CD4-positive, alpha-beta memory T cell (primary cell): Measurements from ENCODE around the gene IQCM. TPM values are rescaled to one million over a fixed set of nuclear protein-coding genes. Genes with fewer than 3 reads are reported as not detected.

Source experiments
- CTCF ChIA-PET: fragments of 350-600 bp; sonication (Branson Sonifier 250); formaldehyde crosslinking; loops from one replicate; lab custom pipeline; 2021; ENCODE audit warnings: inconsistent platforms; ENCODE audit not compliant: partially characterized antibody; lab: Charles Lee
- POLR2A ChIA-PET: fragments of 350-600 bp; sonication (Branson Sonifier 250); formaldehyde crosslinking; loops from one replicate; lab custom pipeline; 2021; ENCODE audit not compliant: partially characterized antibody; lab: Charles Lee
- DNase-seq, 5 donors: peaks; one replicate each; pipeline versions ENCODE4 v3.0.0 to v3.0.0-alpha.2; 2020 to 2022; ENCODE audit warnings: mixed read lengths in 1 of 5
- H3K27ac ChIP-seq: one replicate; pipeline ENCODE4 v1.7.0; 2013; ENCODE audit warnings: low read depth, low read length
- H3K27me3 ChIP-seq: 2 replicates; pipeline ENCODE4 v1.7.0; 2013; ENCODE audit warnings: mild to moderate bottlenecking, low read length, moderate library complexity; ENCODE audit not compliant: insufficient read depth
- H3K36me3 ChIP-seq: 2 replicates; pipeline ENCODE4 v1.7.0; 2013; ENCODE audit warnings: mild to moderate bottlenecking, low read length, moderate library complexity; ENCODE audit not compliant: insufficient read depth
- H3K4me1 ChIP-seq: 2 replicates; pipeline ENCODE4 v1.7.0; 2013; ENCODE audit warnings: mild to moderate bottlenecking, low read length, moderate library complexity; ENCODE audit not compliant: insufficient read depth
- H3K4me3 ChIP-seq, 2 donors: one replicate each; pipeline ENCODE4 v1.7.0; 2013; ENCODE audit warnings: low read length in 2 of 2, mild to moderate bottlenecking in 1 of 2
- H3K9me3 ChIP-seq, 2 donors: one replicate each; pipeline ENCODE4 v1.7.0; 2013; ENCODE audit warnings: low read length in 2 of 2, control low read depth in 1 of 2; ENCODE audit not compliant: control insufficient read depth in 1 of 2
- H3K27ac Mint-ChIP-seq, 7 donors: one replicate each; pipeline ENCODE4 v1.8.0; 2020 to 2021; ENCODE audit warnings: mixed read lengths in 7 of 7, mild to moderate bottlenecking in 6 of 7, inconsistent platforms in 3 of 7, moderate library complexity in 3 of 7
- H3K27me3 Mint-ChIP-seq, 2 donors: one replicate each; pipeline ENCODE4 v1.8.0; 2020 to 2021; ENCODE audit warnings: mixed read lengths in 2 of 2
- H3K36me3 Mint-ChIP-seq, 2 donors: one replicate each; pipeline ENCODE4 v1.8.0; 2020 to 2021; ENCODE audit warnings: mixed read lengths in 2 of 2, inconsistent platforms in 1 of 2, mild to moderate bottlenecking in 1 of 2
- H3K4me1 Mint-ChIP-seq, 4 donors: one replicate each; pipeline ENCODE4 v1.8.0; 2020 to 2021; ENCODE audit warnings: mixed read lengths in 4 of 4, mild to moderate bottlenecking in 1 of 4
- H3K4me3 Mint-ChIP-seq, 8 donors: one replicate each; pipeline ENCODE4 v1.8.0; 2020 to 2021; ENCODE audit warnings: mixed read lengths in 8 of 8, mild to moderate bottlenecking in 7 of 8, moderate library complexity in 6 of 8, inconsistent platforms in 3 of 8
- H3K9me3 Mint-ChIP-seq, 8 donors: one replicate each; pipeline ENCODE4 v1.8.0; 2020 to 2021; ENCODE audit warnings: mixed read lengths in 8 of 8, mild to moderate bottlenecking in 5 of 8, inconsistent platforms in 3 of 8, moderate library complexity in 1 of 8
- intact Hi-C: fragments of 100-400 bp; cut with micrococcal nuclease; formaldehyde crosslinking; loops from one replicate; pipeline ENCODE4 v1.15.1; 2023
- polyA plus RNA-seq, 2 donors: library from polyadenylated mRNA; unstranded; fragments of 300-500 nt; fragmentation: Illumina TruSeq; gene quantifications; one replicate each; pipeline ENCODE4 v1.2.3, GENCODE V29; 2021
- total RNA-seq, 2 experiments: library from RNA; stranded (reverse); gene quantifications; one replicate each; pipeline ENCODE4 v1.2.3, GENCODE V29; 2021

Gene IQCM
- total and polyA plus RNA-seq, 4 experiments from 2014 or later, result not detected

GRCh38 chr4:149589826-149590225 is 225.8 kb downstream of the IQCM start:
- no peaks in the 10 kb centered on the region for H3K4me1 Mint-ChIP-seq
- intact Hi-C loops, result no loop called here
- POLR2A ChIA-PET, result no interaction called here
- Histone ChIP-seq H3K4me3 (no peak overlapping the region), H3K4me1 (no peaks in the 10 kb centered on the region), H3K27me3 (no peaks in the 10 kb centered on the region), H3K9me3 (no peaks in the 10 kb centered on the region), H3K27ac (no peak overlapping the region), H3K36me3 (no peaks in the 10 kb centered on the region)
- H3K9me3 Mint-ChIP-seq, result peaks cover 0 to 14% (median 6%) of the 10 kb centered on the region in 8 donors
- H3K27me3 Mint-ChIP-seq, result no peaks in the 10 kb centered on the region
- no peaks in the 10 kb centered on the region for H3K36me3 Mint-ChIP-seq
- H3K4me3 Mint-ChIP-seq, result no peak overlapping the region
- CTCF ChIA-PET, result no interaction called here
- DNase-seq, result no peak
- no peak overlapping the region for H3K27ac Mint-ChIP-seq

GRCh38 chr4:149584722-149585121 is 230.9 kb downstream of the IQCM start:
- no peak overlapping the region for H3K27ac ChIP-seq
- no peaks in the 10 kb centered on the region for H3K36me3 Mint-ChIP-seq
- no peak for DNase-seq
- no peak overlapping the region for H3K4me3 ChIP-seq
- H3K27me3 Mint-ChIP-seq, result no peaks in the 10 kb centered on the region
- intact Hi-C loops, result no loop called here
- no peaks in the 10 kb centered on the region for H3K4me1 ChIP-seq
- H3K4me1 Mint-ChIP-seq, result no peaks in the 10 kb centered on the region
- H3K9me3 Mint-ChIP-seq, result peaks cover 0 to 3% (median 2%) of the 10 kb centered on the region in 8 donors
- no peaks in the 10 kb centered on the region for H3K27me3 ChIP-seq
- no peak overlapping the region for H3K4me3 Mint-ChIP-seq
- POLR2A ChIA-PET, result no interaction called here
- no peaks in the 10 kb centered on the region for H3K36me3 ChIP-seq
- H3K9me3 ChIP-seq, result no peaks in the 10 kb centered on the region
- CTCF ChIA-PET, result no interaction called here
- H3K27ac Mint-ChIP-seq, result no peak overlapping the region

- Histone ChIP-seq H3K4me1 (no peaks in the 10 kb centered on the region), H3K9me3 (no peaks in the 10 kb centered on the region), H3K36me3 (no peaks in the 10 kb centered on the region), H3K27me3 (no peaks in the 10 kb centered on the region), H3K27ac (no peak overlapping the region), H3K4me3 (no peak overlapping the region)
- CTCF ChIA-PET, result no interaction called here
- POLR2A ChIA-PET, result no interaction called here
- H3K27me3 Mint-ChIP-seq, result no peaks in the 10 kb centered on the region
- H3K4me1 Mint-ChIP-seq, result no peaks in the 10 kb centered on the region
- intact Hi-C loops, result no loop called here
- DNase-seq, result no peak
- no peaks in the 10 kb centered on the region for H3K36me3 Mint-ChIP-seq
- H3K4me3 Mint-ChIP-seq, result no peak overlapping the region
- no peak overlapping the region for H3K27ac Mint-ChIP-seq
- H3K9me3 Mint-ChIP-seq, result peaks cover 0 to 4% (median under 1%) of the 10 kb centered on the region in 8 donors
Measured at GRCh38 chr4:149574971-149575370, 240.7 kb downstream of the IQCM start.

DNA sequence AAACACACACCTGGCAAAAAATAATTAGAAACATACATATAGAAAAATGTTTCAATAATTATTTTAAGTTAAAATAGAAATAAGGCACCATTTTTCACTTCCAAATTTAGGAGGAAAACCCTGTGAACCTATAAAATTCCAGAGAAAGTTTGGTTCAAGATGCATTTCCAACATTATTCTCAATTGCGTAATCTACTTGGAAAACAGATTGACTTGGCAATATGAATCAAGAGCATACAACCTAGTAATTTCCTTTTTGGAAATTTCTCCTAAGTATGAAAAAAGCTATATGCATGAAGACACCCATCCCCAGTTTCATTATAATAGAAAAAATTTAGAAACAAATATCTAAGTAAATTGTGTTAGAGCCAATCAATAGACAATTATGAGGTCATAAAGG is 242.9 kb downstream of the IQCM start:
- Histone ChIP-seq H3K27me3 (no peaks in the 10 kb centered on the region), H3K9me3 (no peaks in the 10 kb centered on the region), H3K27ac (no peak overlapping the region), H3K4me1 (no peaks in the 10 kb centered on the region), H3K4me3 (no peak overlapping the region), H3K36me3 (no peaks in the 10 kb centered on the region)
- intact Hi-C loops, result no loop called here
- no peak for DNase-seq
- ChIA-PET CTCF (no interaction called here), POLR2A (no interaction called here)
- H3K4me3 Mint-ChIP-seq, result no peak overlapping the region
- H3K9me3 Mint-ChIP-seq, result peaks cover 0 to 4% (median 0%) of the 10 kb centered on the region in 8 donors
- H3K27me3 Mint-ChIP-seq, result no peaks in the 10 kb centered on the region
- no peaks in the 10 kb centered on the region for H3K36me3 Mint-ChIP-seq
- no peak overlapping the region for H3K27ac Mint-ChIP-seq
- H3K4me1 Mint-ChIP-seq, result no peaks in the 10 kb centered on the region

GRCh38 chr4:149555799-149556198 is 259.8 kb downstream of the IQCM start:
- Mint-ChIP-seq H3K27me3 (no peaks in the 10 kb centered on the region), H3K4me1 (no peaks in the 10 kb centered on the region), H3K27ac (no peak overlapping the region), H3K9me3 (peaks cover 0 to 8% (median 3%) of the 10 kb centered on the region in 8 donors), H3K36me3 (no peaks in the 10 kb centered on the region), H3K4me3 (no peak overlapping the region)
- ChIA-PET POLR2A (no interaction called here), CTCF (no interaction called here)
- intact Hi-C loops, result no loop called here
- H3K36me3 ChIP-seq, result no peaks in the 10 kb centered on the region
- H3K27me3 ChIP-seq, result no peaks in the 10 kb centered on the region
- H3K9me3 ChIP-seq, result no peaks in the 10 kb centered on the region
- no peak for DNase-seq
- no peak overlapping the region for H3K4me3 ChIP-seq
- H3K4me1 ChIP-seq, result no peaks in the 10 kb centered on the region
- no peak overlapping the region for H3K27ac ChIP-seq

DNA sequence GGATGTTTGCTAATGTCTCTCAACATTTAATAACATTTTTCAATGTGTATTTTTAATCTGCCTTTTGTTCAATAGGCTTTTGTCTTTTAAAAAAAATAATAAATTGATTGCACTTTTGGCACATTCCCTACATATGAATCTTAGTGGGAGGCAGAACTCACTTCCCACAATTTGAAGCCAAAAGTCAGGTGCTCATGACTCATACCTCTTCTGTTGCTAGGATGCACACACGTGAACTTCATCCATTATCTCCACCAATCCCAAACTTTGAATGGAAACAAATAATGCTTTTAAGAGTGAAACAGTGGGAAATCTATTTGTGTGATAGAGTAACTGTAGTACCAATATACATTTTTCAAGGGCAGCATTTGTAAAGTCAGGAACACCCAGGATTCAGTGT is 260.5 kb downstream of the IQCM start:
- CTCF ChIA-PET, result no interaction called here
- no peak for DNase-seq
- peaks cover 0 to 8% (median 3%) of the 10 kb centered on the region in 8 donors for H3K9me3 Mint-ChIP-seq
- H3K4me3 Mint-ChIP-seq, result no peak overlapping the region
- Histone ChIP-seq H3K27ac (no peak overlapping the region), H3K4me3 (no peak overlapping the region), H3K4me1 (no peaks in the 10 kb centered on the region), H3K9me3 (no peaks in the 10 kb centered on the region), H3K36me3 (no peaks in the 10 kb centered on the region), H3K27me3 (no peaks in the 10 kb centered on the region)
- no peaks in the 10 kb centered on the region for H3K4me1 Mint-ChIP-seq
- intact Hi-C loops, result no loop called here
- no peaks in the 10 kb centered on the region for H3K27me3 Mint-ChIP-seq
- POLR2A ChIA-PET, result no interaction called here
- H3K27ac Mint-ChIP-seq, result no peak overlapping the region
- H3K36me3 Mint-ChIP-seq, result no peaks in the 10 kb centered on the region

DNA sequence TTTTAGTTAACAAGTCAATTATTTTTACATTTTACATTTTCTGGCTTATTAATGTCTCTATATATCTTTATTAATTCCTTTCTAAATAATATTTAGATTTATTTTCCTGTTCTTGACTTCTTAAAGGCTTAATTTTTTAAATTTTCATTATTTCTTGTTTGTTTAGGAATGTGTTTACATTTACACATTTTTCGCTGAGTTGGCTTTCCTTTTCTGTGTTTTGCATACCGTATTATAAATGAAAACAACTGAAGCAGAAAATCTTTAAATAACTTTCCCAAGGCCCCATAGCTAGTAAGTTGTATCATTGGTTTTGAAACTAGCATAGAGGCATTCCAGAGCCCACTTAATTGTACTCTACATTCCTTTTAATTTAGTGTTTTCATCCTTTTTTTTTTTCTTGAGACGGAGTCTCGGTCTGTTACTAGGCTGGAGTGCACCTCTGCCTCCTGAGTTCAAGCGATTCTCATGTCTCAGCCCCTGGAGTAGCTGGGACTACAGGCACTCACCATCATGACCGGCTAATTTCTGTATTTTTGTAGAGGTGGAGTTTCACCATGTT is 261.6 kb downstream of the IQCM start:
- ChIA-PET POLR2A (no interaction called here), CTCF (no interaction called here)
- Histone ChIP-seq H3K27me3 (no peaks in the 10 kb centered on the region), H3K4me3 (no peak overlapping the region), H3K9me3 (no peaks in the 10 kb centered on the region), H3K4me1 (no peaks in the 10 kb centered on the region), H3K27ac (no peak overlapping the region), H3K36me3 (no peaks in the 10 kb centered on the region)
- no peak overlapping the region for H3K27ac Mint-ChIP-seq
- no peak overlapping the region for H3K4me3 Mint-ChIP-seq
- H3K4me1 Mint-ChIP-seq, result no peaks in the 10 kb centered on the region
- peaks cover 0 to 5% (median 2%) of the 10 kb centered on the region in 8 donors for H3K9me3 Mint-ChIP-seq
- no peak for DNase-seq
- intact Hi-C loops, result no loop called here
- no peaks in the 10 kb centered on the region for H3K27me3 Mint-ChIP-seq
- H3K36me3 Mint-ChIP-seq, result no peaks in the 10 kb centered on the region

GRCh38 chr4:149552601-149553000 is 263.0 kb downstream of the IQCM start:
- H3K4me1 ChIP-seq, result no peaks in the 10 kb centered on the region
- H3K36me3 ChIP-seq, result no peaks in the 10 kb centered on the region
- H3K4me3 ChIP-seq, result no peak overlapping the region
- POLR2A ChIA-PET, result no interaction called here
- H3K27ac ChIP-seq, result no peak overlapping the region
- no peaks in the 10 kb centered on the region for H3K36me3 Mint-ChIP-seq
- no peaks in the 10 kb centered on the region for H3K27me3 Mint-ChIP-seq
- CTCF ChIA-PET, result no interaction called here
- H3K4me1 Mint-ChIP-seq, result no peaks in the 10 kb centered on the region
- intact Hi-C loops, result no loop called here
- peaks cover 0 to 5% (median under 1%) of the 10 kb centered on the region in 8 donors for H3K9me3 Mint-ChIP-seq
- H3K27ac Mint-ChIP-seq, result no peak overlapping the region
- H3K4me3 Mint-ChIP-seq, result no peak overlapping the region
- no peaks in the 10 kb centered on the region for H3K27me3 ChIP-seq
- H3K9me3 ChIP-seq, result no peaks in the 10 kb centered on the region
- DNase-seq, result no peak
